DMS114 treated with DMSO at 0.1 percent for 48 hours (cell line): ENCODE results near the gene KRT84.

Experiments
- DNase-seq: peaks from one replicate; lab custom pipeline; 2025; ENCODE audit not compliant: unreplicated experiment; lab: John Stamatoyannopoulos, UW

KRT84 gene

GRCh38 chr12:52344111-52344510, 41.3 kb downstream of the KRT84 start:
- DNase-seq, result no peak

GRCh38 chr12:52343550-52343949, 41.9 kb downstream of the KRT84 start:
- DNase-seq, result no peak

- no peak for DNase-seq
Observed at GRCh38 chr12:52342781-52343490, 42.5 kb downstream of the KRT84 start.

- no peak for DNase-seq
Observed at GRCh38 chr12:52341066-52341580, 44.3 kb downstream of the KRT84 start.

- DNase-seq, result no peak
Observed at GRCh38 chr12:52338241-52338960, 47.1 kb downstream of the KRT84 start.

GRCh38 chr12:52337054-52337453, 48.4 kb downstream of the KRT84 start:
- DNase-seq, result no peak

GRCh38 chr12:52336641-52337040, 48.8 kb downstream of the KRT84 start:
- no peak for DNase-seq

GRCh38 chr12:52335598-52336262, 49.7 kb downstream of the KRT84 start:
- DNase-seq, result no peak

GRCh38 chr12:52334185-52334584, 51.3 kb downstream of the KRT84 start:
- DNase-seq, result no peak

- no peak for DNase-seq
Observed at GRCh38 chr12:52333321-52333720, 52.1 kb downstream of the KRT84 start.

GRCh38 chr12:52332381-52332780, 53.1 kb downstream of the KRT84 start:
- DNase-seq, result no peak

- no peak for DNase-seq
Observed at GRCh38 chr12:52331833-52332232, 53.6 kb downstream of the KRT84 start.

- no peak for DNase-seq
Observed at GRCh38 chr12:52331039-52331438, 54.4 kb downstream of the KRT84 start.

- no peak for DNase-seq
Observed at GRCh38 chr12:52327830-52328500, 57.5 kb downstream of the KRT84 start.
